Activated CD4-positive, alpha-beta T cell treated with anti-CD3 and anti-CD28 coated beads, Interleukin-2, Interleukin-6, amounts not matched to agents 100 ng/mL and 50 ng/mL, durations not matched to agents 16 hours and 8 hours (primary cell): Measurements from ENCODE around the gene CELA2B.
"Not testable (repeated sequence)": the region's sequence is repeated elsewhere in the genome, so short reads cannot be mapped to it uniquely, and the experiment has no call there.

Source experiments
- DNase-seq: peaks from one replicate; pipeline ENCODE4 v3.0.0-alpha.2; 2020

The CELA2B gene

GRCh38 chr1:15475752-15476314 lies at the start of gene CELA2B:
CELA2B (plus strand) TSS chr1:15476104; CDS start chr1:15476126, 22 bp downstream.
- no peak for DNase-seq

- no peak for DNase-seq
These were observed 49.2 kb upstream of the CELA2B start for GRCh38 chr1:15426492-15427279.

GRCh38 chr1:15427280-15427666 lies 48.6 kb upstream of the CELA2B start:
- DNase-seq: no peak

- not testable (repeated sequence) for DNase-seq
These were observed 47.7 kb upstream of the CELA2B start for GRCh38 chr1:15428252-15428651.

GRCh38 chr1:15428815-15429435 lies 47.0 kb upstream of the CELA2B start:
- DNase-seq: no peak

GRCh38 chr1:15429701-15430149 lies 46.2 kb upstream of the CELA2B start:
- DNase-seq: no peak

- peak; percentile 83 for DNase-seq
These were observed 44.9 kb upstream of the CELA2B start for GRCh38 chr1:15430787-15431570.

GRCh38 chr1:15431571-15431948 lies 44.3 kb upstream of the CELA2B start:
- DNase-seq: no peak

GRCh38 chr1:15432324-15432723 lies 43.6 kb upstream of the CELA2B start:
- DNase-seq: no peak

GRCh38 chr1:15433471-15433870 lies 42.4 kb upstream of the CELA2B start:
- no peak for DNase-seq

- DNase-seq: not testable (repeated sequence)
These were observed 41.2 kb upstream of the CELA2B start for GRCh38 chr1:15434739-15435138.

GRCh38 chr1:15435239-15436077 lies 40.4 kb upstream of the CELA2B start:
- no peak for DNase-seq

GRCh38 chr1:15436881-15437442 lies 38.9 kb upstream of the CELA2B start:
- DNase-seq: no peak

GRCh38 chr1:15439325-15439724 lies 36.6 kb upstream of the CELA2B start:
- DNase-seq: no peak

GRCh38 chr1:15440357-15440756 lies 35.5 kb upstream of the CELA2B start:
- DNase-seq: no peak

- DNase-seq: no peak
These were observed 34.7 kb upstream of the CELA2B start for GRCh38 chr1:15441247-15441646.

GRCh38 chr1:15442119-15442518 lies 33.8 kb upstream of the CELA2B start:
- DNase-seq: no peak

GRCh38 chr1:15442759-15443158 lies 33.1 kb upstream of the CELA2B start:
- no peak for DNase-seq

GRCh38 chr1:15443281-15443680 lies 32.6 kb upstream of the CELA2B start:
- no peak for DNase-seq

GRCh38 chr1:15444468-15445389 lies 31.2 kb upstream of the CELA2B start:
- no peak for DNase-seq
